K562 (cell line): Measurements from ENCODE around the gene PI16. TPM values are rescaled to one million over a fixed set of nuclear protein-coding genes. Genes with fewer than 3 reads are reported as not detected.

Source experiments
- ARID2 ChIP-seq: fragments of 450-650 bp; IDR thresholded peaks from 2 replicates; pipeline ENCODE4 v1.6.1; 2017; ENCODE audit warnings: antibody characterized with exemption, mild to moderate bottlenecking
- ATF1 ChIP-seq, 2 experiments: fragments of 450-650 bp in 1 of 2; IDR thresholded peaks; 2 replicates each; pipeline ENCODE4 v1.6.1; 2016; ENCODE audit warnings: missing compliant biosample characterization in 1 of 2, missing genetic modification characterization in 1 of 2
- CAMTA2 ChIP-seq: fragments of 250-450 bp; sonication (Bioruptor Pico); conservative IDR thresholded peaks from 2 replicates; pipeline ENCODE4 v1.5.1; 2022
- CCAR2 ChIP-seq: fragments of 200-400 bp; formaldehyde crosslinking; IDR thresholded peaks from 2 replicates; pipeline ENCODE4 v1.6.1; 2017; ENCODE audit warnings: mild to moderate bottlenecking, low read depth, low read length
- CREB1 ChIP-seq, 2 experiments: sonication (generic) in 1 of 2; formaldehyde crosslinking in 1 of 2; IDR thresholded peaks; 2 replicates each; pipeline versions ENCODE4 v1.6.1 to v1.8.0; 2012 to 2022; ENCODE audit warnings: inconsistent platforms in 1 of 2, mild to moderate bottlenecking in 1 of 2, missing genetic modification reagents in 1 of 2, moderate library complexity in 1 of 2
- CREB3L1 ChIP-seq: fragments of 450-650 bp; IDR thresholded peaks from 2 replicates; pipeline ENCODE4 v1.6.1; 2014; ENCODE audit warnings: low read depth, mild to moderate bottlenecking, moderate library complexity, borderline replicate concordance
- ELF2 ChIP-seq: fragments of 250-450 bp; sonication (Bioruptor Pico); IDR thresholded peaks from 2 replicates; pipeline ENCODE4 v1.5.0; 2021; ENCODE audit warnings: mild to moderate bottlenecking
- FOXA1 ChIP-seq: fragments of 450-650 bp; IDR thresholded peaks from 2 replicates; pipeline ENCODE4 v1.6.1; 2016; ENCODE audit warnings: mild to moderate bottlenecking, borderline replicate concordance
- GATAD2B ChIP-seq: fragments of 450-650 bp; IDR thresholded peaks from 2 replicates; pipeline ENCODE4 v1.6.1; 2017; ENCODE audit warnings: mild to moderate bottlenecking, borderline replicate concordance
- HMG20B ChIP-seq: fragments of 250-450 bp; sonication (Bioruptor Pico); IDR thresholded peaks from 2 replicates; pipeline ENCODE4 v1.5.0; 2021; ENCODE audit warnings: mild to moderate bottlenecking
- ID3 ChIP-seq, 2 experiments: fragments of 250-450 bp in 1 of 2; fragments of 450-650 bp in 1 of 2; sonication (Bioruptor Pico) in 1 of 2; IDR thresholded peaks; 2 replicates each; pipeline versions ENCODE4 v1.6.1 to v1.8.0; 2016 to 2021; ENCODE audit warnings: mild to moderate bottlenecking in 2 of 2, moderate library complexity in 2 of 2, missing compliant biosample characterization in 1 of 2, missing genetic modification characterization in 1 of 2
- MTA1 ChIP-seq: fragments of 450-650 bp; IDR thresholded peaks from 2 replicates; pipeline ENCODE4 v1.6.1; 2017; ENCODE audit warnings: borderline replicate concordance
- MYC ChIP-seq, 2 experiments: fragments of 250-450 bp in 1 of 2; sonication (Bioruptor Pico) in 1 of 2; IDR thresholded peaks; 2 replicates each; pipeline versions ENCODE4 v1.5.1 to v1.6.1; 2012 to 2021; ENCODE audit warnings: low read depth in 2 of 2, borderline replicate concordance in 1 of 2, improper control_type of control experiment in 1 of 2, low read length in 1 of 2, mild to moderate bottlenecking in 1 of 2, moderate library complexity in 1 of 2
- NCOR1 ChIP-seq: fragments of 450-650 bp; IDR thresholded peaks from 2 replicates; pipeline ENCODE4 v1.6.1; 2016; ENCODE audit warnings: mild to moderate bottlenecking, moderate library complexity
- PRDM10 ChIP-seq: fragments of 450-650 bp; IDR thresholded peaks from 2 replicates; pipeline ENCODE4 v1.6.1; 2018; ENCODE audit not compliant: partially characterized antibody
- PREB ChIP-seq: sonication (generic); formaldehyde crosslinking; IDR thresholded peaks from 2 replicates; pipeline ENCODE4 v1.8.1; 2023; ENCODE audit warnings: mild to moderate bottlenecking, missing genetic modification reagents
- SLC30A9 ChIP-seq: fragments of 250-450 bp; sonication (Bioruptor Pico); IDR thresholded peaks from 2 replicates; pipeline ENCODE4 v1.8.0; 2022; ENCODE audit warnings: mild to moderate bottlenecking, moderate library complexity
- SMAD4 ChIP-seq: fragments of 250-450 bp; sonication (Bioruptor Pico); conservative IDR thresholded peaks from 2 replicates; pipeline ENCODE4 v1.8.0; 2021; ENCODE audit warnings: inconsistent platforms, mild to moderate bottlenecking, moderate library complexity
- SNRNP70 ChIP-seq: fragments of 200-400 bp; formaldehyde crosslinking; optimal IDR thresholded peaks from 2 replicates; pipeline ENCODE3; 2017; ENCODE audit warnings: low read depth, low read length
- TBL1XR1 ChIP-seq, 2 experiments: IDR thresholded peaks; 2 replicates each; pipeline ENCODE4 v1.6.1; 2012; ENCODE audit warnings: improper control_type of control experiment in 2 of 2, low read length in 2 of 2, mild to moderate bottlenecking in 1 of 2
- THRAP3 ChIP-seq: fragments of 450-650 bp; IDR thresholded peaks from 2 replicates; pipeline ENCODE4 v1.6.1; 2016; ENCODE audit warnings: mild to moderate bottlenecking, inconsistent platforms, borderline replicate concordance
- polyA plus RNA-seq, 8 experiments: library from polyadenylated mRNA; depleted of rRNA in 4 of 8; stranded (reverse) in 5 of 8; unstranded in 3 of 8; fragments of >200 nt; fragmentation: Nextera tagmentation in 2 of 8; fragmentation: Illumina TruSeq in 1 of 8; extraction: Ambion mirVana in 2 of 8; extraction: Trizol in 1 of 8; gene quantifications; 2 replicates each; pipeline versions ENCODE4 v1.2.1 to v1.2.3, GENCODE V29; 2011 to 2014; ENCODE audit warnings: inconsistent platforms in 1 of 8, missing spikeins in 1 of 8
- total RNA-seq, 7 experiments: library from RNA; depleted of rRNA in 6 of 7; stranded (reverse); fragments of >200 nt in 6 of 7; fragmentation: Illumina TruSeq in 2 of 7; extraction: Trizol in 2 of 7; gene quantifications; 2 replicates each; pipeline versions ENCODE4 v1.2.1 to v1.2.3, GENCODE V29; 2011 to 2021; ENCODE audit warnings: low replicate concordance in 1 of 7

The PI16 gene
- total and polyA plus RNA-seq, 9 of the 15 experiments (the other 6 are each of a cell fraction or from before 2014, with no cell fraction given) = 0.06 to 0.18 TPM; not detected in 7

- TF ChIP-seq SMAD4 = no peak
- no peak for TF ChIP-seq GATAD2B
- TF ChIP-seq PRDM10 = peak; percentile 43
- TF ChIP-seq ELF2 (CRISPR knock-in tag) = no peak
- TF ChIP-seq MTA1 = no peak
- TF ChIP-seq THRAP3 = no peak
- no peak for TF ChIP-seq ARID2
- TF ChIP-seq FOXA1 = no peak
- TF ChIP-seq TBL1XR1 (IDR thresholded peaks at IDR 0.05; ENCODE audit: low read length in 2 of 2) = no peak
- no peak for TF ChIP-seq SLC30A9 (CRISPR knock-in tag)
- TF ChIP-seq HMG20B (CRISPR knock-in tag) = no peak
- TF ChIP-seq NCOR1 = peak; percentile 39; the same call in 1 of the 2 replicates
- TF ChIP-seq CREB1 (IDR thresholded peaks at IDR 0.05) = peak; percentile 59
- TF ChIP-seq CREB1 (CRISPR knock-in tag; IDR thresholded peaks at IDR 0.05) = no peak
- TF ChIP-seq ID3 (CRISPR knock-in tag; IDR thresholded peaks at IDR 0.05) = no peak
- no peak for TF ChIP-seq ID3 (tag; IDR thresholded peaks at IDR 0.05)
- TF ChIP-seq PREB (CRISPR knock-in tag) = no peak
- TF ChIP-seq SNRNP70 = no peak
- no peak for TF ChIP-seq CAMTA2 (CRISPR knock-in tag)
- no peak for TF ChIP-seq CCAR2
- TF ChIP-seq ATF1 (CRISPR knock-in tag; IDR thresholded peaks at IDR 0.05) = no peak
- peak; percentile 70 for TF ChIP-seq ATF1 (tag; IDR thresholded peaks at IDR 0.05)
- no peak for TF ChIP-seq CREB3L1
- no peak for TF ChIP-seq MYC (IDR thresholded peaks at IDR 0.05; ENCODE audit: low read depth, low read length)
- TF ChIP-seq MYC (CRISPR knock-in tag; IDR thresholded peaks at IDR 0.05; ENCODE audit: borderline replicate concordance, low read depth) = no peak
These were observed 30.3 kb downstream of the PI16 start (continued) for GRCh38 chr6:36984581-36985416.
